Astrocyte (in vitro differentiated cells and primary cell): ENCODE results near the gene PRKCE. TPM values are rescaled to one million over a fixed set of nuclear protein-coding genes. Genes with fewer than 3 reads are reported as not detected.

Experiments
- DNase-seq: peaks from one replicate; pipeline ENCODE4 v3.0.0-alpha.2; 2010; ENCODE audit warnings: low read depth
- FAIRE-seq: peaks from 2 replicates; lab custom pipeline; 2011; peaks lifted over from hg19 to GRCh38; lab: Jason Lieb, UNC
- H2AFZ ChIP-seq: 2 replicates; pipeline ENCODE4 v1.6.0; 2012; ENCODE audit warnings: low read depth, low read length, inconsistent platforms
- H3K27ac ChIP-seq: 2 replicates; pipeline ENCODE4 v1.5.1; 2011; ENCODE audit warnings: low read depth, low read length, inconsistent platforms
- H3K27me3 ChIP-seq: 2 replicates; pipeline ENCODE4 v1.6.0; 2011; ENCODE audit warnings: low read length, inconsistent platforms; ENCODE audit not compliant: insufficient read depth
- H3K36me3 ChIP-seq: 2 replicates; pipeline ENCODE4 v1.5.1; 2011; ENCODE audit warnings: low read length, inconsistent platforms; ENCODE audit not compliant: insufficient read depth
- H3K4me1 ChIP-seq: 2 replicates; pipeline ENCODE4 v1.5.1; 2011; ENCODE audit warnings: low read length, inconsistent platforms; ENCODE audit not compliant: insufficient read depth
- H3K4me2 ChIP-seq: 2 replicates; pipeline ENCODE4 v1.6.0; 2012; ENCODE audit warnings: low read length, inconsistent platforms
- H3K4me3 ChIP-seq: 2 replicates; pipeline ENCODE4 v1.5.1; 2011; ENCODE audit warnings: low read depth, mild to moderate bottlenecking, low read length, inconsistent platforms; ENCODE audit not compliant: insufficient read depth
- H3K79me2 ChIP-seq: 2 replicates; pipeline ENCODE4 v1.6.0; 2012; ENCODE audit warnings: mild to moderate bottlenecking, low read length, inconsistent platforms; ENCODE audit not compliant: insufficient read depth
- H3K9ac ChIP-seq: 2 replicates; pipeline ENCODE4 v1.6.0; 2012; ENCODE audit warnings: mild to moderate bottlenecking, low read length, inconsistent platforms
- H3K9me3 ChIP-seq: 2 replicates; pipeline ENCODE4 v1.5.1; 2012; ENCODE audit warnings: low read depth, mild to moderate bottlenecking, low read length, inconsistent platforms; ENCODE audit not compliant: insufficient read depth
- H4K20me1 ChIP-seq: 2 replicates; pipeline ENCODE4 v1.6.0; 2012; ENCODE audit warnings: low read length, inconsistent platforms; ENCODE audit not compliant: insufficient read depth
- H3K27ac Mint-ChIP-seq: one replicate; pipeline ENCODE4 v1.8.0; 2021; ENCODE audit warnings: mild to moderate bottlenecking, mixed read lengths; ENCODE audit not compliant: unreplicated experiment
- H3K27me3 Mint-ChIP-seq: one replicate; pipeline ENCODE4 v1.8.0; 2021; ENCODE audit warnings: low read depth, mixed read lengths; ENCODE audit not compliant: unreplicated experiment
- H3K36me3 Mint-ChIP-seq: one replicate; pipeline ENCODE4 v1.8.0; 2021; ENCODE audit warnings: low read depth, mixed read lengths; ENCODE audit not compliant: unreplicated experiment
- H3K4me1 Mint-ChIP-seq: one replicate; pipeline ENCODE4 v1.8.0; 2021; ENCODE audit warnings: low read depth, mixed read lengths; ENCODE audit not compliant: unreplicated experiment
- H3K4me3 Mint-ChIP-seq: one replicate; pipeline ENCODE4 v1.8.0; 2021; ENCODE audit warnings: mild to moderate bottlenecking, moderate library complexity, mixed read lengths; ENCODE audit not compliant: unreplicated experiment
- H3K9me3 Mint-ChIP-seq: one replicate; pipeline ENCODE4 v1.8.0; 2021; ENCODE audit warnings: mild to moderate bottlenecking, mixed read lengths; ENCODE audit not compliant: unreplicated experiment
- CTCF ChIP-seq: IDR thresholded peaks from 2 replicates; pipeline ENCODE4 v1.5.1; 2011; ENCODE audit warnings: low read depth, mild to moderate bottlenecking, inconsistent platforms, low read length, moderate library complexity; ENCODE audit not compliant: insufficient read depth
- EZH2 ChIP-seq: IDR thresholded peaks from 2 replicates; pipeline ENCODE4 v1.6.1; 2012; ENCODE audit warnings: mild to moderate bottlenecking, low read length, inconsistent platforms; ENCODE audit not compliant: insufficient read depth
- total RNA-seq: library from RNA; stranded (reverse); gene quantifications from 2 replicates; pipeline ENCODE4 v1.2.1, GENCODE V29; 2021

PRKCE gene
- total RNA-seq, 1 donor from 2014 or later: 12.8 TPM

DNA sequence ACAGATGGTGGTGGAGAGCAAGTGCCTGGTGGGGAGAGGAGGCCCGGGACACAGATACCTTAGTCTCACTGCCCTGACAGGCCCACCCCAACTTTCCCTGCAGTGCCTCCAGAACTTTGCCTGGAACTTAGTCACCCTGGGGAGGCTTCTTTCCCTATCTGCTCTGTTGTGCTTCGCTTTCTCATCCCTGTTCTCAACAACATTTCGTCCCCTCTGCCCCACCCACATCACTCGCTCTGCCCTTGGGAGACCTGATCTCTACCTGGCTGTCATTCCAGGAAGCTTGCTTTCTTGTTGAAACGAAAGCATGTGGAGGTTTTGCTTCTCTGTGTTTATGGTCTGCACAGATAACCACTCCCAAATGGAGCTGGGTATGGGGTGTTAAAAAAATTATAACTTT is 93.8 kb downstream of the PRKCE start:
- Mint-ChIP-seq H3K9me3 (peaks cover 7% of the 10 kb centered on the region), H3K4me3 (no peak overlapping the region), H3K36me3 (peaks cover 2% of the 10 kb centered on the region), H3K27ac (no peak overlapping the region), H3K4me1 (peaks cover 3% of the 10 kb centered on the region), H3K27me3 (peaks cover 1% of the 10 kb centered on the region)
- H3K79me2 ChIP-seq: no peaks in the 10 kb centered on the region
- no peak overlapping the region for H3K4me3 ChIP-seq
- H3K27me3 ChIP-seq: no peaks in the 10 kb centered on the region
- peaks cover 7% of the 10 kb centered on the region for H4K20me1 ChIP-seq
- no peak overlapping the region for H3K9ac ChIP-seq
- FAIRE-seq (no peak), DNase-seq (no peak)
- TF ChIP-seq CTCF (no peak), EZH2 (no peak)
- no peak overlapping the region for H3K4me2 ChIP-seq
- H3K36me3 ChIP-seq: no peaks in the 10 kb centered on the region
- no peak overlapping the region for H3K27ac ChIP-seq
- H2AFZ ChIP-seq: no peak overlapping the region
- no peaks in the 10 kb centered on the region for H3K4me1 ChIP-seq
- no peaks in the 10 kb centered on the region for H3K9me3 ChIP-seq

- FAIRE-seq (no peak), DNase-seq (no peak)
- H3K9ac ChIP-seq: no peak overlapping the region
- H3K27ac Mint-ChIP-seq: no peak overlapping the region
- peaks cover 3% of the 10 kb centered on the region for H3K4me1 Mint-ChIP-seq
- H3K9me3 ChIP-seq: no peaks in the 10 kb centered on the region
- H3K4me3 Mint-ChIP-seq: no peak overlapping the region
- H3K27me3 Mint-ChIP-seq: peaks cover 1% of the 10 kb centered on the region
- TF ChIP-seq CTCF: no peak
- no peak for TF ChIP-seq EZH2
- H3K79me2 ChIP-seq: no peaks in the 10 kb centered on the region
- H3K27ac ChIP-seq: no peak overlapping the region
- no peak overlapping the region for H3K4me3 ChIP-seq
- H3K36me3 Mint-ChIP-seq: peaks cover 2% of the 10 kb centered on the region
- peaks cover 12% of the 10 kb centered on the region for H4K20me1 ChIP-seq
- no peaks in the 10 kb centered on the region for H3K4me1 ChIP-seq
- no peaks in the 10 kb centered on the region for H3K36me3 ChIP-seq
- H3K27me3 ChIP-seq: no peaks in the 10 kb centered on the region
- H2AFZ ChIP-seq: no peak overlapping the region
- H3K4me2 ChIP-seq: no peak overlapping the region
- H3K9me3 Mint-ChIP-seq: peaks cover 7% of the 10 kb centered on the region
These were observed 95.4 kb downstream of the PRKCE start for GRCh38 chr2:45746888-45747287.

- Histone ChIP-seq H3K4me3 (no peak overlapping the region), H3K27me3 (no peaks in the 10 kb centered on the region), H3K4me1 (no peaks in the 10 kb centered on the region), H2AFZ (no peak overlapping the region), H3K27ac (no peak overlapping the region), H3K9me3 (no peaks in the 10 kb centered on the region), H3K4me2 (no peak overlapping the region), H3K36me3 (no peaks in the 10 kb centered on the region), H4K20me1 (peaks cover 13% of the 10 kb centered on the region), H3K9ac (no peak overlapping the region), H3K79me2 (no peaks in the 10 kb centered on the region)
- H3K4me3 Mint-ChIP-seq: no peak overlapping the region
- no peak overlapping the region for H3K27ac Mint-ChIP-seq
- H3K4me1 Mint-ChIP-seq: peaks cover 3% of the 10 kb centered on the region
- FAIRE-seq: no peak
- peaks cover 2% of the 10 kb centered on the region for H3K36me3 Mint-ChIP-seq
- H3K27me3 Mint-ChIP-seq: peaks cover 1% of the 10 kb centered on the region
- DNase-seq: no peak
- TF ChIP-seq EZH2 (no peak), CTCF (no peak)
- peaks cover 7% of the 10 kb centered on the region for H3K9me3 Mint-ChIP-seq
These were observed 95.9 kb downstream of the PRKCE start for GRCh38 chr2:45747363-45747762.
